CD4-positive, alpha-beta T cell treated with Interleukin-6 at 100 ng/mL for 8 hours (primary cell): ENCODE data around the gene C1orf56.
A peak's percentile ranks its signal among the peaks of the same experiment; 100 is the strongest.

Experiments used
- DNase-seq: peaks from one replicate; pipeline ENCODE4 v3.0.0-alpha.2; 2020; ENCODE audit warnings: mixed read lengths, low spot score

Gene C1orf56

GRCh38 chr1:151026460-151026859 is 21.1 kb upstream of the C1orf56 start:
- no peak for DNase-seq

DNA sequence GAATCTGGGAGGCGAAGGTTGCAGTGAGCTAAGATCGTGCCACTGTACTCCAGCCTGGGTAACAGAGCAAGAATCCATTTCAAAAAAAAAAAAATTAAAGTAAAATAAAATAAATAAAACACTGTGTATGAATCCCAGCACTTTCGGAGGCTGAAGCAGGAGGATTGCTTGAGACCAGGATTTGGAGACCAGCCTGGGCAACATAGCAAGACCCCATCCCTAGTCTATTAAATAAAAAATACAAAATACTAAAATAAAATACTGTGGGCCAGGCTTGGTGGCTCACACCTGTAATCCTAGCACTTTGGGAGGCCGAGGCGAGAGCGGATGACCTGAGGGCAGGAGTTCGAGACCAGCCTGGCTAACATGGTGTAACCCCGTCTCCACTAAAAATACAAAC is 15.4 kb upstream of the C1orf56 start:
- no peak for DNase-seq

GRCh38 chr1:151035167-151035566 is 12.4 kb upstream of the C1orf56 start:
- DNase-seq: no peak

DNA sequence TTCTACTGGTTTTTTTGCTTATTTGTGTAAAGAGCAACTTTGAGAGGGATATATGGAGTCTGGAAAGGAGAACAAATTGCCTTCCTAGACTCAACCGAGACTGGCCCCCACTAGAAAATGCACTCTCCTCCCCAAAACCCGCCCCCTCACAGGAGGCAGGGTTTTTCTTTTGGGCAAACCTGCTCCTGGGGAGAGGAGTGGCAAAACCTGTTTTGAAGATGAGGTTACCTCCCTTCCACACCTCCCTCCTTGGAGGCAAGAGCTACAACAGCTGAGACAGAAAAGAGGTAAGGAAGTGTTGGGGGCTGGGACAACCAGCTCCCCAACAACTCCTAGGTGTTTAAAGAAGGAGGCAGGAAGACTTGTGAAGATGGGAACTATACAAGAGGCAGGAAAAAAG is 11.2 kb upstream of the C1orf56 start, which contains the start of gene BNIPL:
Gene BNIPL (plus strand): TSS at position 231 of the 400 bp plus-strand sequence. CDS start 140 bp downstream, at position 371.
- DNase-seq: no peak

GRCh38 chr1:151037032-151037431 is 10.5 kb upstream of the C1orf56 start:
- DNase-seq: no peak

GRCh38 chr1:151039521-151039920 is 8.0 kb upstream of the C1orf56 start:
- no peak for DNase-seq

- no peak for DNase-seq
Observed at GRCh38 chr1:151043163-151043562, 4.4 kb upstream of the C1orf56 start.

GRCh38 chr1:151047925-151048644 is 534 bp downstream of the C1orf56 start:
- DNase-seq: peak; percentile 54

GRCh38 chr1:151048645-151049032 is 1.1 kb downstream of the C1orf56 start:
- DNase-seq: no peak

DNA sequence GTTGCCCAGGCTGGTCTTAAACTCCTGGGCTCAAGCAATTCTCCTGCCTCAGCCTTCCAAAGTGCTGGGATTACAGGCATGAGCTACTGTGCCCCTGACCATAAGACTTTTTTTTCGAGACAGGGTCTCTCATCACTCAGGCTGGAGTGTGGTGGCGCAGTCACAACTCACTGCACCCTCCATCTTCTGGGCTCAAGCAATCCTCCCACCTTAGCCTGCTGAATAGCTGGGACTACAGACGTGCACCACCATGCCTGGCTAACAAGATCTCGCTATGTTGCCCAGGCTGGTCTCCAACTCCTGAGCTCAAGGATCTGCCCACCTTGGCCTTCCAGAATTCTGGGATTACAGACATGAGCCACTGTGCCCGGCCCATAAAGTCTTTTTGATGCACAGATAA is 1.9 kb downstream of the C1orf56 start:
- DNase-seq: no peak

DNA sequence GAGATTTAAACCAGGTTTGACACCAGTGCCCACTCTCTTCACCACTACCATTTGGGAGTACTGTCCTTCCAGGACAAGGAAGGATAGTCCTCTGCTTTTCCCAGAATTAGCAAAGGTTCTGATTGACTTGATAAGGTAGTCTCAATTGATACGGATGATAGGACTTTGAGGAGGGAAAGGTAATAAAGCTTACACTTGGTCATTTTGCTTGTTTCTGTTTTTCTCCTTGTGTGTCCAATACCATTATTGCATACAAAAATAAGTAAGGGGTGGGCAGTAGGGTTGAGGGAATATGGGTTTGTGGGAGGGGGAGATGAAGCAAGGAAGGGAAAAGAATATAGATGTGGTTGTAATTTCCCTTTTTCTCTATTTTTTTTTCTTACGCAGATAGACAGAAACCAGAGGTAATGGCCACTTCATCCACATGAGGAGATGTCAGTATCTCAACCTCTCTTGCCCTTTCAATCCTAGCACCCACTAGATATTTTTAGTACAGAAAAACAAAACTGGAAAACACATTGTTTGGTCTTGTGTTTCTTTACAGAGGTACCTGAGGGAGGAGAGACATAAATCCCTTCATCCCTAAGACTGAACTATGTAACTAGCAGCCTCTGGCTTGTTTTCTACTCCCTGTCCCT is 2.6 kb downstream of the C1orf56 start:
- DNase-seq: no peak

GRCh38 chr1:151051356-151052009 is 3.9 kb downstream of the C1orf56 start:
- DNase-seq: no peak

DNA sequence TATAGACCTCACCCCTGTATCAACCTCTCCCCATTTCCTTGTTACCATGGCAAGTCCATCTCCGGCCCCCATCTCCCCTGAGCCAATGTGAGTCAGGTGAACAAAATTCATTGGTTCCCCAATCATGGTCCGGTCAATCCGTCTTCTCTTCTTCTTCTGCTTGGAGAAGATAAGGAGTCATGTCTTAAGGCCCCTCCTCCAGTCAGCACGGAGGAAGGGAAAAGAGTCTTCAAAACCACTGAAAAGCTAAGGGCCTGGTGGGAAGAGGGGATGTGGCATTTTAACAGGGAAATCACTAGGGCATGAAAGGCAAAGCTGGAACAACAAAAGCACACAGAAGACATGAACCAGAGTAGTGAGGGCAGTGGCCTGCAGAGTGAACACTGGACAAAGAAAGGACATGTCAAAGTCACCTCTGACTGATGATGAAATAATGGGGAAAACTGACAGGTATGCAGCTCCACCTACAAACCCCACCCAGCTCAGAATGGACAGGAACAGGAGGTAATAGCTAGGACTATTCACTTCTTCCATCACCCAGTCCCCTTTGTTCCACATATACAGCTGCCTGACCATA is 7.5 kb downstream of the C1orf56 start:
- no peak for DNase-seq

GRCh38 chr1:151055581-151055980 is 8.0 kb downstream of the C1orf56 start:
- DNase-seq: no peak

- DNase-seq: peak; percentile 68
Observed at GRCh38 chr1:151056149-151056548, 8.6 kb downstream of the C1orf56 start.

- no peak for DNase-seq
Observed at GRCh38 chr1:151058692-151059091, 11.1 kb downstream of the C1orf56 start.

DNA sequence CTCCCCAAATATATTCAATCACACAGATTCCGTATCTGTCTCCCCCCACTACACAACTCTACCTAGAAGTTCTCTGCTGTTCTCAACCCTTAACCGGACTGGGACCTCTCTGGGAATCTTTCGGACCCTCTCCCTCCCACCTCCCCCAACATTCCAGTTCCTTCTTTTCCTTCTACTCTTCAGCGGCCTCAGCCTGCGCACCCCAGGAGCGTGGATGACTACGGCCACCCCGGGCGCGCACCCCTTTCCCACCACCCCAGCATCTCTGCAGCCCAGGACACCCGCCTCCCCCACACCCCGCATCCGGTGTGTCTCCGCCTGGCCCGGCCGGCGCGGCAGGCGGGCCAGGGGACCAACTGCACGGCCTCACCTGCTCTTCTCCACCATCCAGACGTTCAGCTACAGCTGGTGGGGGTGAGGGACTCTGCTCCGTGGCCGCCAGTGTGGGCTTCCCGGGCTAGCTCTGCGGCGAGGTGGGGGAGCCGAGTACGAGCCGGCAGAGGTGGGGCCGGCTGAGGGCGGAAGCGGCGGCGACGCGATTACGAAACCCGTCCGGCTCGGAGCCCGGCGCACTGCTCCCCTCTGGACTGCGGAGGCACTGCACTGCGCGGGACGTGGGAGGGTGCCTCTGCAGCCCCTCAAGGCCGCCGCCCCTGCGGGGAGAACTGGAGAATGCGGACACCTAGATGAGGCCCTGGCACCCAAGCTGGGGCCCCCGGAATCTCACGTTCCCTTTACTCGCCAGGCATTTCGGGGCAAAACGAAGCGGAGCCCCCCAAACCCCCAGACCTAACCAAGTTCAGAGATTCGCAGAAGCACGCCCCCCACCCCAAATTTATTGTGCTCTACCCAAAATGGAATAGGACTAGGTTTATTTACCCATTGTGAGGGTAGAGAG is 11.8 kb downstream of the C1orf56 start, which contains the start of gene CDC42SE1:
Gene CDC42SE1 (minus strand): TSS at position 514 of the 898 bp plus-strand sequence. CDS start 3,892 bp downstream, outside the sequence.
- DNase-seq: peak; percentile 80

DNA sequence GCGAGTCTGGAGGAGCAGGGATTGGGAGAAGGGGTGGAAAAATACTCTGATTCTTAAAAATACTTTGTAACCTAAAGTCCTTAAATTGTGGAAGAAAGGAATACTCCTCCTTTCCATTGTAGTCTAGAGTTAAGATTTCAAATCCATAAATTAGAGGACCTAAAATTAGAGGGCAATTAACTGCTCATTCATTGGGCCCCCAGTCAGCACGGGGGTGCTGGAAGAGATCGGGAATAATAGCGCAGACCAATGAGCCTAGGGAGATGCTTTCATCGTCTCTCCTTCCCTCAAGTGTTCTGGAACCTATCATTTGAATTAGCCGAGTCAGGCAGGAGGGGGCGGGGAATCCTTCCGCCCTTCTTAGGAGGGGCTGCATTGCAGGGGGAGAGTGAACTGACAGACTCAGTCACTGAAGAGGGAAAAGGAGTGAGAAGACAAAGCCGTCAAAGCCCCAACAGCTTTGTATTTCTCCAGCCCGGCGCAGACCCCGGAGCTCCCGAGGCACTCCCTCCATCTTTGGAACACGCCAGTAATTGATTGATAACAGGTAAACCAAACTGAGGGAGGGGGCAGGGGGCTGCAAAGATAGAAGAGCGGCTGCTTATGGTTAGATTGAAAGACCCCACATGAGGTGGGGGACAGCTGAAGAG is 12.6 kb downstream of the C1orf56 start, which contains the start of gene MLLT11:
Gene MLLT11 (plus strand): TSS at position 391 of the 650 bp plus-strand sequence. CDS start 6,828 bp downstream, outside the sequence.
- DNase-seq: no peak

DNA sequence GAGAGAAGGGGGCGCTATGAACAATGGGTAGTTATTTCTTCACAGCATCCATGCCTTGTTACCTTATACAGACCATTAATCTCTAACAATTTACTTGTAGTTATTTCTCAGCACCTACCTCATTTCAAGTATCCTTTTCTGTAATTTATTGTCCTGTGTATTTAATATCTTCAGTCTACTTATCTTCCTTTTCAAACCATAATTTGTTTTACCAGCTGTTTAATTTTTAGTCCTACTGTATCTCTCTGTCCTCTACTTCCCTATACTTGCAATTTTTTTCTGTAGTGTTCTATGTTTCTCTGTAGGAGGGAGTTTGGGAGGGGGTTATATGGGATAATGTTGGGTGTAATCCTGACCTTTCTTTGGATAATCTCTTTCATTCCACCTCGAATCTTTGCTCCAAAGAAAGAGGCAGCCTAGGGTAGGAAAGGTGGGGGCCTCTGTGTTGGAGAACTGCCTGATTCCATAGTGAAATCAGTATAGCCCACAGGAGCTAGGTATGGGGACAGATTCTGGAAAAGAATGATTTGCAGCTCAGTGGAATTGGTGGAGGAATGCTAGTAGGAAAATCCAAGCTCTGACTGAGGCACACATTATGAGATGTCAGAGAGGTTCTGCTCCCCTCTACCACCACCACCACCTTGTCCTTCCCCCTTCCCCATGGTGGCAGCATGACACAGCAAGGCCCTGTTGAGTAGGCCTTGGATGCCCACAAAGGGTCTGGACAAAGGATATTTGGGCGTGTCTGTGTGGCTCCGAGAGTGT is 13.3 kb downstream of the C1orf56 start:
- no peak for DNase-seq

GRCh38 chr1:151061704-151062103 is 14.2 kb downstream of the C1orf56 start:
- DNase-seq: no peak
